ENCODE results near the gene DCPS. TPM values are rescaled to one million over a fixed set of nuclear protein-coding genes. Genes with fewer than 3 reads are reported as not detected.

DCPS gene
- total and polyA plus RNA-seq, 8 donors: 1.8 to 60.3 (median 12.6) TPM

GRCh38 chr11:126265811-126266210, 38.0 kb upstream of the DCPS start:
- Histone ChIP-seq H3K4me3 (no peak overlapping the region), H3K27me3 (no peaks in the 10 kb centered on the region), H3K36me3 (peaks cover 55 to 68% (median 67%) of the 10 kb centered on the region in 4 donors), H3K27ac (no peak overlapping the region), H3K9me3 (no peaks in the 10 kb centered on the region), H3K4me1 (peaks cover 12 to 40% (median 33%) of the 10 kb centered on the region in 4 donors)
- 64 to 82% (median 79%) methylated on average over 8 of the region's 8 CpGs for WGBS, 5 donors
- DNase-seq: no peak
- TF ChIP-seq POLR2A (IDR thresholded peaks at IDR 0.05): no peak
- no peak for TF ChIP-seq EP300 (IDR thresholded peaks at IDR 0.05)
- no peak for TF ChIP-seq POLR2AphosphoS5 (IDR thresholded peaks at IDR 0.05)
- no peak for TF ChIP-seq CTCF (IDR thresholded peaks at IDR 0.05)
- intact Hi-C loops (cut with DNase I; ENCODE audit: low total_unique reads): no loop called here

- peaks cover 46 to 57% (median 52%) of the 10 kb centered on the region in 4 donors for H3K36me3 ChIP-seq
- intact Hi-C loops (cut with DNase I; ENCODE audit: low total_unique reads): no loop called here
These were observed 36.2 kb upstream of the DCPS start for GRCh38 chr11:126267650-126268049.

GRCh38 chr11:126268361-126268707, 35.5 kb upstream of the DCPS start:
- Histone ChIP-seq H3K27me3 (no peaks in the 10 kb centered on the region), H3K36me3 (peaks cover 40 to 57% (median 52%) of the 10 kb centered on the region in 4 donors), H3K9me3 (no peaks in the 10 kb centered on the region), H3K27ac (peak overlapping the region; percentile 83 to 98 (median 95)), H3K4me3 (peak overlapping the region; percentile 71 to 98 (median 86)), H3K4me1 (peaks cover 12 to 40% (median 33%) of the 10 kb centered on the region in 4 donors)
- TF ChIP-seq CTCF (IDR thresholded peaks at IDR 0.05) (no peak), POLR2AphosphoS5 (IDR thresholded peaks at IDR 0.05) (no peak), EP300 (IDR thresholded peaks at IDR 0.05) (no peak), POLR2A (IDR thresholded peaks at IDR 0.05) (no peak)
- intact Hi-C loops (cut with DNase I; ENCODE audit: low total_unique reads): no loop called here
- WGBS, 5 donors: 0 to 1% (median 1%) methylated on average over 23 of the region's 23 CpGs
- DNase-seq: no peak

More at GRCh38 chr11:126267650-126268049, 36.2 kb upstream of the DCPS start:
- peaks cover 12 to 40% (median 33%) of the 10 kb centered on the region in 4 donors for H3K4me1 ChIP-seq
- DNase-seq: peak in 1 of 2 donors; percentile 90
- TF ChIP-seq POLR2A (IDR thresholded peaks at IDR 0.05) (no peak), EP300 (IDR thresholded peaks at IDR 0.05) (no peak), CTCF (IDR thresholded peaks at IDR 0.05) (no peak), POLR2AphosphoS5 (IDR thresholded peaks at IDR 0.05) (no peak)
- no peaks in the 10 kb centered on the region for H3K9me3 ChIP-seq
- no peaks in the 10 kb centered on the region for H3K27me3 ChIP-seq
- 25 to 48% (median 44%) methylated on average over 6 of the region's 6 CpGs for WGBS, 5 donors
- peak overlapping the region; percentile 71 to 98 (median 86) for H3K4me3 ChIP-seq
- H3K27ac ChIP-seq: peak overlapping the region; percentile 72 to 98 (median 95)

GRCh38 chr11:126268708-126269579, 34.9 kb upstream of the DCPS start, which contains the start of the genes FOXRED1 and SRPRA:
Gene FOXRED1 (plus strand): TSS chr11:126269154. CDS start chr11:126269207, 53 bp downstream.
Gene SRPRA (minus strand): TSS chr11:126268895. CDS start chr11:126268804, 91 bp downstream.
- Histone ChIP-seq H3K4me3 (peak within 1 kb of the TSS; percentile 71 to 98 (median 86)), H3K9me3 (no peaks in the 10 kb centered on the region), H3K27ac (peak within 1 kb of the TSS; percentile 91 to 98 (median 95)), H3K4me1 (peaks cover 12 to 40% (median 33%) of the 10 kb centered on the region in 4 donors), H3K27me3 (no peaks in the 10 kb centered on the region), H3K36me3 (peaks cover 37 to 57% (median 52%) of the 10 kb centered on the region in 4 donors)
- peak; percentile 89 to 97 (median 95) for TF ChIP-seq POLR2AphosphoS5 (IDR thresholded peaks at IDR 0.05)
- TF ChIP-seq POLR2A (IDR thresholded peaks at IDR 0.05): peak in 2 of 4 donors; percentile 58 to 87
- TF ChIP-seq CTCF (IDR thresholded peaks at IDR 0.05): no peak
- peak; percentile 22 for TF ChIP-seq EP300 (IDR thresholded peaks at IDR 0.05)
- peak; percentile 100 for DNase-seq
- intact Hi-C loops (cut with DNase I; ENCODE audit: low total_unique reads): no loop called here
- 0 to 2% (median 0%) methylated on average over 20 to 64 of the region's 64 CpGs for WGBS, 5 donors
